ENCODE results near the gene TIMM17A.
"Not testable (repeated sequence)": the region's sequence is repeated elsewhere in the genome, so short reads cannot be mapped to it uniquely, and the experiment has no call there.

Gene TIMM17A

DNA sequence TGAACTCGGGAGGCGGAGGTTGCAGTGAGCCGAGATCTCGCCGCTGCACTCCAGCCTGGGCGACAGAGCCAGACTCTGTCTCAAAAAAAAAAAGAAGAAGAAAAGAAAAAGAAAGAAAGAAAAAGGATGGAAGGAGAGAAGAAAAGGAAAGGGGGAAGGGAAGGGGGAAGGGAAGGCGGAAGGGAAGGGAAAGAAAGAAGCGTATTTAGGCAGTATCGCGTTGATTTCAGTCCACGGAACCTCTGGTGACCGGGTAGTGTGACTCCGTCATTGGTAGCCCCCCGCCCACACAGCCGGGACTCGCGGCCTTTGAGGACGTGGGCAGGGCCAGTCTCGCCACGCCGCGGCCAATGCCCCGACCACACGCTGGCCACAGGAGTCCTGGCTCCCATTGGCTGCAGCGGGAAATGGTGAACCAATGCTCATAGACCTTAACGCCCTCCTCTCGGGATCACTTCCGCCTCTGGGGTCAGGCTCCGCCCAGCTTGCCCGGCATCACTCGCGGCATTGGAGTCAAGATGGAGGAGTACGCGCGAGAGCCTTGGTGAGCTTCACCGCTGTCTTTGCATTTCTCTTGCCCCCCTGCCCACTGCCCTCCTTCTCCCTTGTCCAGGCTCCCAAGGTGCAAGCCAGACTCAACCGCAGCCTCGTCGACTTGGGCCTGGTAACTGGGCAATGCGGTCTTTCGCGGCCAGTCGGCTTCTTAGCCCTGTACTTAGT lies at the start of gene TIMM17A:
TSS of gene TIMM17A (plus strand) at position 495 of the 720 bp plus-strand sequence. CDS start at position 519, 24 bp downstream.
- peak; percentile 99 for DNase-seq

DNA sequence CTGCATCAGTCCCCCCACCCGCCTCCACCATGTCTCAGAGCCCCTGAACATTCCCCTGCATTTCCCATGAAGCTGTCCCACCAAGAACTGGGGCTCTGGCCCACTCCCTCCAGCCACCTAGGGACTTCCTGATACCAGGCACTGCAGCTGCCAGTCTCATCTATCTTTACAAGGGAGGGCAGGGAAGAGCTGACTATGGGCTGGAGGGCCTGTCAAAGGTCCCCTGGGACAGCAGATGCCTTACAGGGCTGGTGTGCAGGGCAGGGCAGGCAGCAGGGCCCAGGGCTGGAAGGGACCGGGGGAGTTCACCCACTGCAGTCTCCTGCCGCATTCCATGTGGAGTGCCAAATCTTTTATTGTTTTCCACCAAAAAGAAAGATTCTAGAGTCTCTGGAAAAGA lies 49.0 kb upstream of the TIMM17A start:
- no peak for DNase-seq

DNA sequence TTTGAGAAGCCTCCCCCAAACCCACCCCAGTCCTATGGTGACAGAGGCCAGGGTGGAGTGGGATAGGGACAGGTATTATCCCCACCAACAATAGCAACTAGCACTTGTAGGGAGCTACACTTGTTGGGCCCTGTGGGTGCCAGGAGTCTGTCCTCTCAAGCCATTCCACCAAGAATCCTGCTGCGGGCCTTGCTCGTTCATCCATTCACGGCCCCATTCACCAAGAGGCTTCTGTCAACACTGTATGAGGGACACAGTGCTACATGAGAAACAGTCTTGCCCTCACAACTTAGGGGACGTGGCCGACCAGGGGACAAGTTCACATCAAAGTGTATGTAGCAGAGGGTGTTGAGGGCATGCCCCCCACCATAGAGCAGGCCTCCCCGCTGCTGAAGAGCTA lies 47.7 kb upstream of the TIMM17A start:
- DNase-seq, result no peak

DNA sequence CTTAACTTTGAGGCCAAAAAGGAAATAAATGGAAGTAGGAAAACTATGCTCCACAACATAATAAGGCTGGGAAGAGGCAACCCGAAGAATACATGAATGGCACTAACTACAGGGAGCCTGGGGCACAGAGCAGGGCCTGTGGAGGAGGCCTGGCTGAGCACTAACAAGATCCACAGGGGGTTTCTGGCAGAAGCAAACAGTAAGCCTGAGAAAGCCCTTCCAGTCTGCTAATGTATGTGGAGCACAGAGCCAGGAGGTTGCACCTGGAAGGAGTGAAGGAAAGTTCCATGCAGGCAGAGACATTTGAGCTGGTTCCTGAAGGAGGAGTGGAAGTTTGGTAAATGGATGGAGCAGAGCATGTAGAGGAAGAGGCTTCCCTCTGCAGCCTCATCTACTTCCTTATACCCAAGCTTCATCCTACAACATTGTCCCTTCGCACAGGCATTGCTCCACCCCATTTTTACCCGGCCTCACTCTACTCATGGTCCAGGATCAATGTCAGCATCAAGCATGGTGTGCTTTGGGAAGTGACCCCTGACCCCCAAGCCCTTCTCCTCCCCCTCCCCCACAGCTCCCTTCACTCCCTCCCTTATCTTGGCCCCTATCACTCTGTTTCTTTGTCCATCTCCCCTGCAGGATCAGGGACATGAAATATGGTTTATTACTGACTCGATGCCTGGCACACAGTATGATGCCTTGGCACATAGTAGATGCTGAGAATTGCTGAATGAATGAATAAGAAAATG lies 43.3 kb upstream of the TIMM17A start:
- no peak for DNase-seq

DNA sequence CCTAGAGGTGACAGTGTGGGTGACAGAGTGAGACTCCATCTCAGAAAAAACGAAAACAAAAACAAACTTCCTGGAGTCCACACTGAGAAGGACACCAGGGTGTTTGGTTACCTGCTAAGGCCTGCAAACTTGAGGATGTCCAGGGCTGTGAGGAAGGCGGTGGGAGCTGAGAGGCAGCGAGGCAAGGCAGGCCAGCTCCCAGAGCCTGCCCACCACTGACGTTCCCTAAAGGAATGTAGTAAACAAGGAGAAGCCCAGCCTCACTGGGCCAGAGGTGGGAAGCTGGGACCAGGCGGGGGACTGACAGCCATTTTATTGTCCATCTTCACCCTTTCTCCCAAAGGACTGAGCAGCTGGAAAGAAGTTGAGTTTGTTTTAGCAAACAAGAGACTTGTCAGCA lies 42.5 kb upstream of the TIMM17A start:
- no peak for DNase-seq

DNA sequence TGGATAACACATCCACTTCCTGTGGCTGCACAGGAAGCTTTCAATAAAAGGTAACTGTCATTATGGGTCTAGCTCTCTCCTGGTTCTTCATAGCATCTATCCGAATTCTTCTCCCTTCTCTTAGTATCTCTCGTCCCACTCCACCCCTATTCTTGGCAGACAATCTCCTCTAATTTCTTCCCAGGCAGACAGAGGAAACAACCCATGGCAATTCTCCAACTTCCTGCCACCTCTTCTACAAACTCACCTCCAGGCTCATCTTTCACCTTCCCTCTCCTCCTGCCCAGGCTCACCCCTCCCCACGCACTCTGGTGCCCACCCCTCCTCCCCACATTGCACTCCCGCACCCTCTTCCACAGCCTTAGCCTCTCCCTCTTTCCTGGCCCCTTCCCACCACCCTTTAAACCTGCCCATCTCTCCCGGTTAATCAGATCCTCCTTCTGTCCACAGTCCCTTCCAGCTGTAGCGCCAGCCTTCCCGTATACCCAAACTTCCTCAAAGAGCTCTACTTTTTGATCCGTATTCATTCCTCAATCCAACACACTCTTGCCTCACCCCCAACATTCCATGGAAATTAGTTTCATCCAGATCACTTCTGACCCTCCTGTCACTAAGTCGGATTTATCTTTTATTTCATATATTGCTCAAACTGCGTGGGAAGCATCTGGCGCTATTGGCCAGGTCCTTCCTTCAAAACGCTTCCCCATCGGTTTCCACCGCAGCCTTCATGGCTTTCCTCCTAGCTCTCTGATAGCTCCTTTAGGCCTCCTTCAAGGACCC lies 40.7 kb upstream of the TIMM17A start:
- DNase-seq, result no peak

DNA sequence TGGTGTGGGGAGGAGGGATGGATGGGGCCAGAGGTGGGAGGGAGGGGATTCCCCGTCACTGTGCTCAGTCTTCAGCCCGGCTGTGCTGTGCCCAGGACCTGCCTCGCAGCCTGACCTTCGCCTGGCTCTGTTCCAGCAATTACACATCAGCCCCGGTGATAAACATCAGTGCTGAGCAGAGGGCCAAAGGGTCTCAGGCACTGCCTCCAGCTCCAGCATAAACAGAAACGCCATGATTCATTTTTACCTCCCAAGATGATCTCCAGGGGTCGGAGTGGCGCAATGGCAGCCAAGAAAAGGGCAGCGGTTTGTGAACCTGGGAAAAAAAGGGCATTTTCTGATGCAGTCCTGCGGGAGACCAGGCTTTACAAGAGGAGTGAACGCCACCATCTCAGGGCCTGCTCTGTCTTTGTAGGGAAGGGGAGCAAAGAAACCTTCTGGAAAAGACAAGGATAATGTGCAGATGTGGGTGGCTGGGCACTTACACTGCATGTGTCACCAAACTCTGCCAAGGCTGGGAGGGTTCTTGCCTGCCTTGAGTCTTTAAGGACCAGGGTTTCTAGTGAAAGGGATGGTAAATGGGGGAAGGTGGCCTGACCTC lies 38.6 kb upstream of the TIMM17A start:
- peak; percentile 55 for DNase-seq

DNA sequence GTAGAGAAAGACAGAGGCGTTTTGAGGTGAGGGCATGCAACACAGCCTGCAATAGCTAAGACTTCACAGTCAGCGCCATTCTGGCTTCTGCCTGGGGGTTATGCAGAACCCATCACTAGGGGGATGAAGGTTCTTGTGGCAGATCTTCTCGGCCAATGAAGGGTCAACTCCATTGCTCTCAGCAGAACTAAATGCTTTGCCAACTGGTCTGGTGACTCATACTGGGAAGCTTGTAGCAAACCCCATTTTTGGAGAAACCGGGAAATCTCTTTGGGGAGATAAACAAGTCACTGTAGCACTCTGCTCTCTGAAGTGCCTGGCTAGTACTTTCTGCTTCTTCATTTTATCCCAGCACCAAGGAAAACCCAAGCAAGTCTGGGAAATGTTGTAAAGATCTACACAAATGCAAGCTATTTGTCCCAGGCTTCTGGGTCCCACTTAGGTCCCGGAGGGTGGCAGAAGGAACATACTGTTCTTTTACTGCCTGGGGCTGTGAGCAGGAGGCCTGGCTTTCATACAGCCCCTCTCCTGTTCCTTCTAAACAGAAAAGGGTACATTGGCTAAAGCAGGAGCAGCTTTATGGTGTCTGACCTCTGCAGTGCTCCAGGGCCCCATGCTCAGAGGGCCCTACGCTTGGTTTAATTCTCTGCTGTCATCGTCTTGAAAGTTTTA lies 37.8 kb upstream of the TIMM17A start:
- DNase-seq, result no peak

DNA sequence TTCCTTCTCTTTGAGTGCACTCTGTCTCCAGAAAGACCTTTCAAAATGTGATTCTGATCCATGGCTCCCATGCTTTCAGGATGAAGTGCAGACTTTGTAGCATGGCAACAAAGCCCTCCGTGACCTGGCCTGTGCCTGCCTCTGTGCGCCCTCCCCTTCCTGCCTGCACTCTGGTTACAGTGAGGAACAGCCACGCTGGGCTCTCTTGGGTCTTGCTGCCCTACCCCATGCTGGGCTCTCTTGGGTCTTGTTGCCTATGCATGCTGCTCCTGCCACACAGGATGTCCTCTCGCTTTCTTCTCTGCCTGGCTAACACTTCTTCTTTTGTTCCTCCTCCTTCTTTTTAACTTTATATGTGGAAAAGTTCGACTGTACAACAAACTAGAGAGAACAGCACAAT lies 37.0 kb upstream of the TIMM17A start:
- DNase-seq, result no peak

DNA sequence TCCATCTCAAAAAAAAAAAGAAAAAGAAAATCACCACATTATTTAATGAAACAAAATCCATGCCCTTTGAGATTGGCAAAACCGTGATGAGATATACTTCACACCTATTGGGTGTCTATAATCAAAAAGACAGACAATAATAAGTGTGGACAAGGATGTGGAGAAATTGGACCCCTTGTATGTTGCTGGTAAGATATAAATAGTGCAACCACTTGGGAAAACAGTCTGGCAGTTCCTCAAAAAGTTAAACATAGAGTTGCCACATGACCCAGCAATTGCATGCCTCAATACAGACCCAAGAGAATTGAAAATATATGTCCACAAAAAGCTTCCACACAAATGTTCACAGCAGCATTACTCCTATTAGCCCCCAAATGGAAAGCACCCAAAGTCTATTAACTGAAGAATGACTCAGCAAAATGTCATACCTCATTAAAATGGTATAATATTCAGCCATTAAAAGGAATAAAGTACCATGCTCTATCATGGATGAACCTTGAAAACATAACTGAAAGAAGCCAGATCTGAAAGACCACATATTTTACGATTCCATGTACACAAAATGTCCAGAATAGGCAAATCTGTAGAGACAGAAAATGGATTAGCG lies 33.2 kb upstream of the TIMM17A start:
- DNase-seq, result no peak

DNA sequence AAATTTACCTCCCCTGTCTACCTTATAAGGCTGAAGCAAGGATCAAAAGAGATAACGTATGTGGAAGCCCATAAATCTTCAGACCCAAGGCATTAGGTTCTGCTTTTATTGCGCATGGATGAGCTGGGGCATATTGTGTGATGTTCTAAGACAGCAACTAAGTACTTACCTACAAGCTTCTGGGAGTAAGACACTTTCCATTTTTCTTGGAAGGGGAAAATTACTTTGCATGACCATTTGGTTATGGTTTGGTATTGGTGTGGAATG lies 30.1 kb upstream of the TIMM17A start:
- DNase-seq, result no peak

DNA sequence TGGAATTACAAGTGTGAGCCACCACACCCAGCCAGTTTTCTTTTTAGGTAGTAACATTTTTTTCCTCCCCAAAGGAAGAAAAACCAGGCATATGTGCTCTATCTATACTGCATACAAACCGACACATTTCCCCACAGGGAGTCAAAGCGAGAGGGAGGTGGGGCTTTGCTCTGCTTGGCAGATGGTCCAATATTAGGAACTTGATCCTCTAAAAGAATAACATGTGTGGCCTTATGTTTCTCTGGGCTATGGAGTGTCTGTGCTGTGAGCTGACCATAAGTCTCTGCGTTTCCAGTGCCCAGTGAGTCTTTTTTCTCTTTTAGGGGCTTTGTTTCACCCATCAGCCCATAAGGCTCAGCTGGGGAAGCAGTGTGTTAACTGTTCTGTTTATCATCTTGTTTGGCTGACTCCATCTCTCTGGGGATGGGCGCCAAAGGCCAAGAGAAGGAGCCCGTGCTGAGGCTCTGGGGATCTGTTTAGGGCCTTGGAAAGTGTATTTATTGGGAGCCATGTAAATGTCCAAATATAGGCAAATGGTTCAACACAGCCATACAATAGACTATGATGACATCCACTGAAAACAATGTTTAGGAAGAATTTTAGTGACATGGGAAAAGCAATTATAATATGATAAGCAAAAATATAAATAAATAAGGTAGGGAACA lies 29.2 kb upstream of the TIMM17A start:
- DNase-seq, result no peak

DNA sequence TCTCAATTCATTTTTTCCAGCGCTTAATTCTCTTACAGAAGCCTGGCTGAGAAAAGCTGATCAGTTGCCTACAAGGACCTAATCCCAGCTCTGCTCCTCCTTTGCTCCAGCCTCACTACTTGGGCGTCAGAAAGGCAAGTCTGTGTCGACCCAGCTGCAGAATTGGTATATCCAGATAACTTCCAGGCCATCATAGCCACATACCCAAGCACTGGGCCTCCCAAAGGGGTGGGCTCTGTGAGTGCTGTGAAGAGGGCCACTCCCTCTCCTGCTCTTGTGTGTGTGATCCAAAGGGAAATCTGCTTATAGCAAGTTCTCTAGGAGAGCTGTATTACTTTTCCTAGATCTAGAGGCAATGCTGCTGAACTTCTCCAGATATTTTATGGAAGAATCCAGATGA lies 27.0 kb upstream of the TIMM17A start:
- DNase-seq, result no peak

DNA sequence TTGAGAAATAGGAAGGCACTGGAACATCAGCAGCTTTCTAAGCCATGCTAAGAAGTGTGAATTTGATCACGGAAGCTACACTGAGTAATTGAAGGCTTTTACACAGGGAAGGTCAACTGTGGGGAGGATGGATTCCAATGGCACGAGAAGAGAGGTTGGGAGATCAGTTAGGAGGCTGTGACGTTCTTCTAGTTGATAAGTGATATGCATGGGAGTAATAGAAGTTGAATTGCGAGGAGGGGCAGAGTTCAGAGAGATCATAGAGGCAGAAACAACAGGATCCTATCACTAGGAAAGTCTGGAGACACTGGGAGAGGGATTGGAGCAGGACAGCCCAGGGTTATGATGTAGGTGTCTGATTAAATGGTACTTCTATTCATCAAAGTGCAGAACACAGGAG lies 25.2 kb upstream of the TIMM17A start:
- DNase-seq, result no peak

DNA sequence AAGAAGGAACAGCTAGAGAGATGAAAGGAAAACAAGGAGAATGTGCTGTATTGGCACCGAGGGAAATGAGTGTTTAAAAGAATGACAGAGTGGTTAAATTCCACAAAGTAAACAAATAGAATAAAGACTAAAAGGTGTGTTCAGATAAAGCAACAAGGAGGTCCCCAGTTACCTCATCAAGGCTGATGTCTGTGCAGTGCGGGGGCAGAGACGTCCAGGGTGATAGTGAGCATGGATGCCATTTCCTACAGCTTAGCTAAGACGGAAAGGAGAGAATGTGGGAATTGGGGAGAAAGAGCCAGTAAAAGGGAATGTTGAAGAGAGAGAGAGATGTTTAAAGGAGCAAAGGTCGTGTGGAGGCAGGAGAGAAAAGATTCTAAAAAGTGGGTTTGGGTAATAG lies 24.5 kb upstream of the TIMM17A start:
- no peak for DNase-seq

DNA sequence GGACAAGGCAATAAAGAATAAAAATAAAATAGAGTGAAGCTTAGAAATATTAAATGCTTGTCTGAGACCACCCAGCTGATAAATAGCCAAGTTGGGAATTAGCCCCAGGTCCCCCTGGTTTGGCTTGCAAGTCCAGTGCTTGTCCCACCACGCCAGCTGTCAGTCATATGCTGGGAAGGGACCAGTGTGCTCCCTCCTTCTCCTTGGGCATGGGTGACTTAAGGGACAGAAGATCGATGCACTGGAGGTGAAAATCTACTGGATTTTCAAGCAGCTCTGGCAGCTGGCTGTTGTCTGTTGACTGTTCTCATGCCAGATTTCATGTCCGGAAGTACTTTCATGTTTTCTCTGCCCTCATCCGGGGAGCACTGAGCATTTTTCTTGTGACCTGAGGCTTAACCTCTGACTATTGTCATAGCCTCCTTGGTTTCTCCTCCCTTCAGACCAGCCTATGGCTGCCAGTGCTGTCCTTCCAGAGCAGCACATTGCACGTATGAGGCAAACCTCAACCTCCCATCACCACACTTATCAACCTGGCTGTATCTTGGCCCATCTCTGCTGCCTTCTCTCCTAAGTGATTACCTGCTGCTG lies 21.4 kb upstream of the TIMM17A start:
- no peak for DNase-seq

DNA sequence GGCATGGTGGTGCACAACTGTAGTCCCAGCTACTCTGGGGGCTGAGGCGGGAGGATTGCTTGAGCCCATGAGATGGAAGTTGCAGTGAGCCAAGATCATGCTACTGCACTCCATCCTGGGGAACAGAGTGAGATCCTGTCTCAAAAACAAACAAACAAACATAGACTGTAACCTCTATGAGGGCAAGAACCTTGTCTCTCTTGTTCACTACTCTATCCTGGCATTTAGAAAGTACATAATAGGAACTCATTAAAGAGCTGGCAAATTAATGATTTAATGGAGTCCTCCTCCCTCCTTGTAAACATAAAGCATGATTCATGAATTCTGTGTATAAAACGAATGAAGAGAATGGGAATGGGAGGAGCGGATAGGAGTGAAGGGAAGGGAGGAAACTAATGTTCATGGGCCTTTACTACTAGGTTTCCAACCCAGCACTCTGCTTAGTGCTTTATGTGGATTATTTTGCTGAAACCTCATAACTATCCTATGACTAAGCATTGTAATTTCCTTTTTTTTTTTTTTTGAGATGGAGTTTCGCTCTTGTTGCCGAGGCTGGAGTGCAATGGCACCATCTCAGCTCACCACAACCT lies 17.6 kb upstream of the TIMM17A start:
- peak; percentile 34 for DNase-seq

DNA sequence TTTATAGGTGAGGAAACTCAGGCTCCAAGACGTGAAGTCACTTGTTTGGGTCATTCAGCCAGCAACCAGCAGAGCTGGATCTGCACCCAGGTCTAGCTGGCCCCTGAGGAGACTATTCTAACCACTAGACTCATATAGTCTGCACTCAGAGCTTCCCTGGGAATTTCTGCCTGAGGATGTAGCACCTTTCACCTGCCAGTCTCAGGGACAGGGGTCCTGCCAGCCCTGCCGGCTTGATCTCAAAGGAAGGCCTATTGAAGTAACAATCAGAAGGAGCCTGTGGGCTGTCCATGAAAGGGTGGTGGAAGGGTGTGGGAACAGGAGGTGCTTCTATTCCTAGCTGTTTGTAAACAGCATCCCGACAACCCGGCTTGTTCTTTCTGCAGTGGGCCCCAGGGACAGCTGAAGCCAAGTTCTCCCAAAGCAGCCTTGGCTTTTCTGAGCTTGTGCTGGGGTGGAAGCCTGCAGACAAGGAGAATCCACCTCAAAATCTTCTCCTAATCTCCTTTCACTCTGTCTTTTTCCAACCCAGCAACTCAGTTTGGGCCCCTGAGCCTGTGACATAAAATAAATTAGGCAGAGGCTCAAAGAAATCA lies 16.8 kb upstream of the TIMM17A start:
- no peak for DNase-seq

DNA sequence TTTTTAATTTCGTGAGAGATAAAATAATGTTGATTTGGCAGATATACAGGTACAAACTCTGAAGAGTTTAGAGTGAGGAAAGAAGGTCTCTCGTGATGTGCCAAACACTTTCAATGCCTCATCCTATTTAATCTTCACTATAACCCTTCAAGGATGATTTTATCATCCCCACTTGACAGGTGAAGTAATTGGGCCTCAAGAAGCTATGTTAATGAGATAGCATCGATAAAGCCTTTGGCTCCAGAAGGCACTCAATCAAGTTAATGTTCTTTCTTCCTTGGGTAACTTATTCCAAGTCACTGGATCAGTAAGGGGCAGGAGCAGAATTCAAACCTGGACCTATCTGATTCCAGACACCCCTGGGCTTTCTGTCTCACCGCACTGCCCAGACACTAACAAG lies 16.2 kb upstream of the TIMM17A start:
- no peak for DNase-seq

DNA sequence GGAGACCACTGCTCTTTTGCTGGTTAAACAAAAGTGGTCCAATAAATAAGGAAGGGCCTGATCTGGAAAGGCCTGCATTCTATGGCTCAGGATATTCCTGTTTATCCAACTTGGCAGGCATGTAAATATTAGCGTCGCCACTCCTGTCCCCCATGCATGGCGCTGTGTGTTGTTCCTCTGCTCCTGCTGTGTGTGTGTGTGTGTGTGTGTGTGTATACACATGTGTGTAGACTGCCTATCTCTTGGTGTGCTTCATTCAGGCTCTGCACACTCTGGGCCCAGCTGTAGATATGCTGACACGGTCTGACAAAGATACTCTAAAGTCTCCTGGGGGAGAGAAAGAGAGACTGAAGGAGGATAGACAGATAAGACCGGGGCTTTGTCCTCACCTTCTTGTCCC lies 15.7 kb upstream of the TIMM17A start:
- no peak for DNase-seq

DNA sequence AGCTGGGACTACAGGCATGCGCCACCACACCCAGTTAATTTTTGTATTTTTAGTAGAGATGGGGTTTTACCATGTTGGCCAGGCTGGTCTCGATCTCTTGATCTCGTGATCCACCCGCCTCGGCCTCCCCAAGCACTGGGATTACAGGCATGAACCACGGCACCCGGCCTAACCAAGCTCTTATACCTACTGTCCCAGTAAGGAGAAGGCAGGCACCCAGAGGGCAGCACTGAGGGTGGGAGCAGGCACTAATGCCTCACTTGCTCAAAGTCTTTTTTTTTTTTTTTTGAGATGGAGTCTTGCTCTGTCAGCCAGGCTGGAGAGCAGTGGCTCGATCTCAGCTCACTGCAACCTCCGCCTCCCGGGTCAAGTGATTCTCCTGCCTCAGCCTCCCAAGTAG lies 15.0 kb upstream of the TIMM17A start:
- not testable (repeated sequence) for DNase-seq

Measured in OCI-M1 (cell line).